Transverse colon (tissue), 1 donor: ENCODE data around the gene CPEB3.

Experiments
- EP300 ChIP-seq: sonication (generic); formaldehyde crosslinking; IDR thresholded peaks from one replicate; pipeline ENCODE4 v1.6.1; 2017; ENCODE audit warnings: antibody characterized with exemption, low read depth
- POLR2A ChIP-seq: fragments of 450-650 bp; IDR thresholded peaks from one replicate; pipeline ENCODE4 v1.6.1; 2016; ENCODE audit warnings: antibody characterized with exemption, mild to moderate bottlenecking, moderate library complexity

- TF ChIP-seq EP300 (no peak), POLR2A (no peak)
Measured at GRCh38 chr10:92045641-92046106, 245.2 kb downstream of the CPEB3 start.
